HCT116 (cell line): Measurements from ENCODE around the gene PRMT2. TPM values are rescaled to one million over a fixed set of nuclear protein-coding genes. Genes with fewer than 3 reads are reported as not detected.

Experiments
- ATAC-seq: fragments of 200-7000 bp; cut with Tn5 transposase; 2 replicates; pipeline ENCODE4 v1.9.1; 2020; ENCODE audit warnings: mild to moderate bottlenecking, moderate library complexity
- BruUV-seq: library from RNA; stranded (reverse); fragments of 400-500 nt; replicated peaks from 2 replicates; lab custom pipeline; 2021; lab: Mats Ljungman, UMichigan
- CTCF ChIA-PET: fragments of 300-600 bp; sonication (Branson Sonifier 250); formaldehyde crosslinking; loops from one replicate; lab custom pipeline; 2021; ENCODE audit warnings: antibody characterized with exemption; lab: Charles Lee
- POLR2A ChIA-PET: fragments of 300-600, 350-600 bp; sonication (Branson Sonifier 250); formaldehyde crosslinking; loops from one replicate; lab custom pipeline; 2021; ENCODE audit warnings: antibody characterized with exemption; lab: Charles Lee
- RAD21 ChIA-PET, 2 experiments: fragments of 300-600 bp; sonication (Branson Sonifier 250); formaldehyde crosslinking; loops; one replicate each; lab custom pipeline; 2023; ENCODE audit warnings: low total read pairs in 2 of 2; ENCODE audit not compliant: uncharacterized antibody in 2 of 2, unreplicated experiment in 2 of 2, low non-redundant PET in 1 of 2; lab: Charles Lee
- DNase-seq: peaks from one replicate; pipeline ENCODE4 v3.0.0-alpha.2; 2010; ENCODE audit warnings: low read depth, low spot score
- H2AFZ ChIP-seq: fragments of 200-600 bp; shearing (Covaris generic), sonication (generic); 2 replicates; pipeline ENCODE4 v1.6.1; 2017; ENCODE audit warnings: low read depth, mixed run types, mixed read lengths, antibody characterized with exemption, low read length; ENCODE audit not compliant: poor library complexity, severe bottlenecking
- H3K27ac ChIP-seq: 2 replicates; pipeline ENCODE4 v1.5.1; 2012; ENCODE audit warnings: low read depth, low read length
- H3K27me3 ChIP-seq: fragments of 200-600 bp; sonication (generic); 2 replicates; pipeline ENCODE4 v1.6.1; 2016; ENCODE audit warnings: mixed run types, low read length, mixed read lengths; ENCODE audit not compliant: insufficient read depth
- H3K36me3 ChIP-seq, 2 experiments: fragments of 200-500 bp in 1 of 2; fragments of 200-600 bp in 1 of 2; sonication (Bioruptor generic) in 1 of 2; sonication (generic) in 1 of 2; 2 replicates each; pipeline versions ENCODE4 v1.5.1 to v1.6.1; 2014 to 2016; ENCODE audit warnings: low read length in 2 of 2, inconsistent platforms in 1 of 2, mixed read lengths in 1 of 2, mixed run types in 1 of 2; ENCODE audit not compliant: insufficient read depth in 2 of 2, control insufficient read depth in 1 of 2
- H3K4me1 ChIP-seq, 2 experiments: fragments of 200-600 bp in 1 of 2; sonication (generic) in 1 of 2; 2 replicates each; pipeline versions ENCODE4 v1.5.1 to v1.6.1; 2012 to 2017; ENCODE audit warnings: low read length in 2 of 2, inconsistent platforms in 1 of 2, mild to moderate bottlenecking in 1 of 2, mixed read lengths in 1 of 2, mixed run types in 1 of 2, moderate library complexity in 1 of 2; ENCODE audit not compliant: insufficient read depth in 2 of 2, control insufficient read depth in 1 of 2
- H3K4me2 ChIP-seq: fragments of 200-600 bp; sonication (generic); 2 replicates; pipeline ENCODE4 v1.6.1; 2017; ENCODE audit warnings: mixed run types, low read length, mixed read lengths
- H3K4me3 ChIP-seq, 2 experiments: fragments of 200-600 bp in 1 of 2; sonication (generic) in 1 of 2; replicated peaks in 1 of 2; 2 replicates each; pipeline ENCODE4 v1.5.1; 2011 to 2016; ENCODE audit warnings: low read length in 2 of 2, control low read depth in 1 of 2, low read depth in 1 of 2, mild to moderate bottlenecking in 1 of 2, mixed read lengths in 1 of 2, mixed run types in 1 of 2
- H3K79me2 ChIP-seq: fragments of 200-600 bp; sonication (generic); 2 replicates; pipeline ENCODE4 v1.6.1; 2017; ENCODE audit warnings: mild to moderate bottlenecking, mixed run types, low read length, moderate library complexity, mixed read lengths; ENCODE audit not compliant: insufficient read depth
- H3K9ac ChIP-seq: fragments of 200-600 bp; sonication (generic); 2 replicates; pipeline ENCODE4 v1.6.1; 2016; ENCODE audit warnings: low read length, mixed read lengths
- H3K9me2 ChIP-seq: fragments of 200-600 bp; sonication (generic), shearing (Covaris generic); 2 replicates; pipeline ENCODE4 v1.6.1; 2017; ENCODE audit warnings: mixed run types, mild to moderate bottlenecking, moderate library complexity; ENCODE audit not compliant: insufficient read depth
- H3K9me3 ChIP-seq, 2 experiments: fragments of 200-500 bp in 1 of 2; fragments of 200-600 bp in 1 of 2; sonication (Bioruptor generic) in 1 of 2; sonication (generic) in 1 of 2; 2 replicates each; pipeline ENCODE4 v1.6.1; 2014 to 2017; ENCODE audit warnings: low read length in 2 of 2, mixed read lengths in 2 of 2, inconsistent platforms in 1 of 2, low read depth in 1 of 2, mild to moderate bottlenecking in 1 of 2, mixed run types in 1 of 2, moderate library complexity in 1 of 2; ENCODE audit not compliant: control insufficient read depth in 1 of 2, insufficient read depth in 1 of 2
- H4K20me1 ChIP-seq: fragments of 200-600 bp; sonication (generic), shearing (Covaris generic); 2 replicates; pipeline ENCODE4 v1.6.1; 2017; ENCODE audit warnings: mixed run types, mild to moderate bottlenecking, moderate library complexity; ENCODE audit not compliant: insufficient read depth
- ATF3 ChIP-seq: IDR thresholded peaks from 2 replicates; pipeline ENCODE4 v1.6.1; 2012
- CEBPB ChIP-seq: IDR thresholded peaks from 2 replicates; pipeline ENCODE4 v1.6.1; 2012; ENCODE audit warnings: low read depth
- EGR1 ChIP-seq: IDR thresholded peaks from 2 replicates; pipeline ENCODE4 v1.6.1; 2012; ENCODE audit warnings: low read depth
- EZH2phosphoT487 ChIP-seq: fragments of 200-600 bp; IDR thresholded peaks from 2 replicates; pipeline ENCODE4 v1.6.1; 2018; ENCODE audit warnings: antibody characterized with exemption, borderline replicate concordance
- JUND ChIP-seq: IDR thresholded peaks from 2 replicates; pipeline ENCODE4 v1.6.1; 2012
- POLR2A ChIP-seq: IDR thresholded peaks from 2 replicates; pipeline ENCODE4 v1.7.0; 2011; ENCODE audit warnings: borderline replicate concordance; ENCODE audit not compliant: insufficient read depth, insufficient read length; ENCODE audit errors: extremely low read depth
- REST ChIP-seq: IDR thresholded peaks from 2 replicates; pipeline ENCODE4 v1.6.1; 2012; ENCODE audit warnings: low read depth
- SIN3A ChIP-seq: IDR thresholded peaks from 2 replicates; pipeline ENCODE4 v1.6.1; 2012; ENCODE audit warnings: low read depth
- SP1 ChIP-seq: IDR thresholded peaks from 2 replicates; pipeline ENCODE4 v1.6.1; 2012; ENCODE audit warnings: low read depth
- intact Hi-C: fragments of 100-400 bp; cut with micrococcal nuclease; formaldehyde crosslinking; loops from 2 replicates; pipeline ENCODE4 v1.10.0; 2022
- total RNA-seq: library from RNA; stranded (reverse); gene quantifications from one replicate; pipeline ENCODE4 v1.2.1, GENCODE V29; 2021; ENCODE audit not compliant: unreplicated experiment

The PRMT2 gene
- total RNA-seq, 1 experiment from 2014 or later: 59.1 TPM

- Histone ChIP-seq H3K4me3 (no peak overlapping the region), H4K20me1 (no peaks in the 10 kb centered on the region), H3K79me2 (peaks cover 15% of the 10 kb centered on the region), H3K9me2 (no peaks in the 10 kb centered on the region), H3K27ac (no peak overlapping the region), H3K27me3 (no peaks in the 10 kb centered on the region), H3K36me3 (peaks cover 26 to 30% of the 10 kb centered on the region in 2 experiments; a peak in 3 of 4 replicates), H3K9ac (no peak overlapping the region), H3K4me1 (no peaks in the 10 kb centered on the region), H3K4me2 (no peak overlapping the region), H2AFZ (no peak overlapping the region), H3K9me3 (no peaks in the 10 kb centered on the region)
- intact Hi-C loops: no loop called here
- no TSS peak for BruUV-seq
- ChIA-PET RAD21 (no interaction called here), CTCF (no interaction called here), POLR2A (no interaction called here)
- no peak for DNase-seq
- ATAC-seq: no peak
- no peak for TF ChIP-seq CEBPB
- no peak for TF ChIP-seq REST
- no peak for TF ChIP-seq EGR1
- TF ChIP-seq JUND: no peak
- TF ChIP-seq SP1: no peak
- no peak for TF ChIP-seq POLR2A
- TF ChIP-seq ATF3: no peak
- TF ChIP-seq SIN3A: no peak
- no peak for TF ChIP-seq EZH2phosphoT487
These were observed 8.1 kb downstream of the PRMT2 start for GRCh38 chr21:46643379-46644177.
